Kidney (tissue), 14 donors: ENCODE results near the gene AEBP1. TPM values are rescaled to one million over a fixed set of nuclear protein-coding genes. Genes with fewer than 3 reads are reported as not detected.

Experiments
- DNase-seq, 5 donors: peaks; one replicate each; pipeline ENCODE4 v3.0.0-alpha.2; 2013 to 2020
- FAIRE-seq: peaks from 2 replicates; lab custom pipeline; 2012; peaks lifted over from hg19 to GRCh38; lab: Jason Lieb, UNC
- H3K27ac ChIP-seq, 2 donors: one replicate each; pipeline ENCODE4 v1.7.0; 2013; ENCODE audit warnings: low read depth in 2 of 2, low read length in 2 of 2, inconsistent platforms in 1 of 2
- H3K27me3 ChIP-seq: one replicate; pipeline ENCODE4 v1.7.1; 2013; ENCODE audit warnings: low read length, inconsistent platforms; ENCODE audit not compliant: control insufficient read depth, insufficient read depth
- H3K36me3 ChIP-seq, 3 donors: one replicate each; pipeline versions ENCODE4 v1.7.0 to v1.7.1; 2013; ENCODE audit warnings: low read length in 3 of 3, control low read depth in 1 of 3, inconsistent platforms in 1 of 3; ENCODE audit not compliant: insufficient read depth in 3 of 3, control insufficient read depth in 2 of 3
- H3K4me1 ChIP-seq, 3 donors: one replicate each; pipeline versions ENCODE4 v1.7.0 to v1.7.1; 2013; ENCODE audit warnings: low read length in 3 of 3, inconsistent platforms in 1 of 3, low read depth in 1 of 3; ENCODE audit not compliant: control insufficient read depth in 2 of 3, insufficient read depth in 2 of 3
- H3K4me3 ChIP-seq, 3 donors: one replicate each; pipeline versions ENCODE4 v1.7.0 to v1.8.1; 2013; ENCODE audit warnings: low read length in 3 of 3, control low read depth in 1 of 3, inconsistent platforms in 1 of 3
- H3K9ac ChIP-seq, 3 donors: one replicate each; pipeline versions ENCODE4 v1.7.0 to v1.7.1; 2013; ENCODE audit warnings: low read length in 3 of 3, control low read depth in 1 of 3, inconsistent platforms in 1 of 3
- H3K9me3 ChIP-seq, 3 donors: one replicate each; pipeline versions ENCODE4 v1.7.0 to v1.7.1; 2013; ENCODE audit warnings: low read length in 3 of 3, control low read depth in 1 of 3, inconsistent platforms in 1 of 3; ENCODE audit not compliant: control insufficient read depth in 2 of 3, insufficient read depth in 1 of 3
- intact Hi-C: fragments of 100-400 bp; cut with DNase I; formaldehyde crosslinking; loops from one replicate; pipeline ENCODE4 v1.11.1; 2022
- polyA plus RNA-seq: library from polyadenylated mRNA; stranded (reverse); fragments of 350-450 nt; fragmentation: Illumina TruSeq; extraction: RNeasy Lipid Tissue Mini Kit (QIAGEN cat#74804); gene quantifications from one replicate; pipeline ENCODE4 v1.2.3, GENCODE V29; 2014; ENCODE audit warnings: low read depth, low replicate concordance; ENCODE audit not compliant: insufficient read depth
- total RNA-seq: library from RNA; stranded (reverse); fragmentation: NEBNext Ultra II Directional; extraction: Animal tissue kit (Norgen Biotek cat#: 25700); gene quantifications from one replicate; pipeline ENCODE4 v1.2.1, GENCODE V29; 2021
- TF ChIP-seq, protein P1 (sequence below): IDR thresholded peaks from 3 replicates; pipeline ENCODE4 v1.5.1; 2012; ENCODE audit warnings: mild to moderate bottlenecking, moderate library complexity, borderline replicate concordance; ENCODE audit not compliant: insufficient read depth; ENCODE audit errors: extremely low read depth
- donor health status: control.
- donor health status: control.
- donor health status: control.
- donor health status: control.
- donor health status: control.
- donor health status: DM: yes; HTN: yes; CAD: no.
- donor health status: Normal renal cell carcinoma (clear cell type).

The AEBP1 gene
- total and polyA plus RNA-seq, 2 donors from 2014 or later = 89.4 to 164 TPM

DNA sequence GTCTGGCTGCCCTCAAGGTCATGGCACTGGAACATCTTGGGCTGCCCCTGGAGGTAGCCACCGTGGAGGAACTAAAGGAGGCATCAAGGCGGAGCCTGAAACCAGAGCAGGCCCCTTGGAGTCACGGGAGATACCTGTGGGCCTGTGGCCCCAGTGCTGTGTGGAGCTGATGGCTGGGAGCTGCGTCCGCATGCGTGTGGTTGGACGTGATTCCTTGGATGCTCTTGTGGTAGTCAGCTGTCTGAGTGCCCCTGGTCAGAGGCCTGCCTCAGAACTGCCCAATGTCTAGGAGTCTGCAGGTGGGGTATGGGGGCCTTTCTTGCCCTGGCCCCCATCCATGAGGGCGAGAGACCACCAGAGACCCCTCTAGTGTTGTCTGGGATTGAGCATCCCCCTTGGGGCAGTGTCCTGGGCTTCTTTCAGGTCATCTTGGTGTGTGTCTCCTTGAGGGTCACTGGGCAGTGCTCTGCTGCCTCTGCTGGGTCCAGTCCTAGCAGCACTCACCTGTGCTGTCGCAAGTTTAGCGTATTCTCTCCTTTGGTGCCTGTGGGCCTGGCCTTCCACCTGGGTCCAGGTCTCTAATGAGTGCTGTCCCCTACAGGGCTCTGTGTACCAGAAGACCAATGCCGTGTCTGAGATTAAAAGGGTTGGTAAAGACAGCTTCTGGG is 46.8 kb upstream of the AEBP1 start:
- H3K9me3 ChIP-seq = no peaks in the 10 kb centered on the region
- intact Hi-C loops = no loop called here
- FAIRE-seq (no peak), DNase-seq (peak in 2 of 5 donors; percentile 25 to 43)
- TF ChIP-seq, protein P1, sequence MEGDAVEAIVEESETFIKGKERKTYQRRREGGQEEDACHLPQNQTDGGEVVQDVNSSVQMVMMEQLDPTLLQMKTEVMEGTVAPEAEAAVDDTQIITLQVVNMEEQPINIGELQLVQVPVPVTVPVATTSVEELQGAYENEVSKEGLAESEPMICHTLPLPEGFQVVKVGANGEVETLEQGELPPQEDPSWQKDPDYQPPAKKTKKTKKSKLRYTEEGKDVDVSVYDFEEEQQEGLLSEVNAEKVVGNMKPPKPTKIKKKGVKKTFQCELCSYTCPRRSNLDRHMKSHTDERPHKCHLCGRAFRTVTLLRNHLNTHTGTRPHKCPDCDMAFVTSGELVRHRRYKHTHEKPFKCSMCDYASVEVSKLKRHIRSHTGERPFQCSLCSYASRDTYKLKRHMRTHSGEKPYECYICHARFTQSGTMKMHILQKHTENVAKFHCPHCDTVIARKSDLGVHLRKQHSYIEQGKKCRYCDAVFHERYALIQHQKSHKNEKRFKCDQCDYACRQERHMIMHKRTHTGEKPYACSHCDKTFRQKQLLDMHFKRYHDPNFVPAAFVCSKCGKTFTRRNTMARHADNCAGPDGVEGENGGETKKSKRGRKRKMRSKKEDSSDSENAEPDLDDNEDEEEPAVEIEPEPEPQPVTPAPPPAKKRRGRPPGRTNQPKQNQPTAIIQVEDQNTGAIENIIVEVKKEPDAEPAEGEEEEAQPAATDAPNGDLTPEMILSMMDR = no peak
- no peaks in the 10 kb centered on the region for H3K27me3 ChIP-seq
- H3K36me3 ChIP-seq = peaks cover 4 to 50% (median 43%) of the 10 kb centered on the region in 3 donors
- peaks cover 0 to 2% (median under 1%) of the 10 kb centered on the region in 3 donors for H3K4me1 ChIP-seq
- H3K9ac ChIP-seq = no peak overlapping the region
- H3K4me3 ChIP-seq = no peak overlapping the region
- no peak overlapping the region for H3K27ac ChIP-seq

DNA sequence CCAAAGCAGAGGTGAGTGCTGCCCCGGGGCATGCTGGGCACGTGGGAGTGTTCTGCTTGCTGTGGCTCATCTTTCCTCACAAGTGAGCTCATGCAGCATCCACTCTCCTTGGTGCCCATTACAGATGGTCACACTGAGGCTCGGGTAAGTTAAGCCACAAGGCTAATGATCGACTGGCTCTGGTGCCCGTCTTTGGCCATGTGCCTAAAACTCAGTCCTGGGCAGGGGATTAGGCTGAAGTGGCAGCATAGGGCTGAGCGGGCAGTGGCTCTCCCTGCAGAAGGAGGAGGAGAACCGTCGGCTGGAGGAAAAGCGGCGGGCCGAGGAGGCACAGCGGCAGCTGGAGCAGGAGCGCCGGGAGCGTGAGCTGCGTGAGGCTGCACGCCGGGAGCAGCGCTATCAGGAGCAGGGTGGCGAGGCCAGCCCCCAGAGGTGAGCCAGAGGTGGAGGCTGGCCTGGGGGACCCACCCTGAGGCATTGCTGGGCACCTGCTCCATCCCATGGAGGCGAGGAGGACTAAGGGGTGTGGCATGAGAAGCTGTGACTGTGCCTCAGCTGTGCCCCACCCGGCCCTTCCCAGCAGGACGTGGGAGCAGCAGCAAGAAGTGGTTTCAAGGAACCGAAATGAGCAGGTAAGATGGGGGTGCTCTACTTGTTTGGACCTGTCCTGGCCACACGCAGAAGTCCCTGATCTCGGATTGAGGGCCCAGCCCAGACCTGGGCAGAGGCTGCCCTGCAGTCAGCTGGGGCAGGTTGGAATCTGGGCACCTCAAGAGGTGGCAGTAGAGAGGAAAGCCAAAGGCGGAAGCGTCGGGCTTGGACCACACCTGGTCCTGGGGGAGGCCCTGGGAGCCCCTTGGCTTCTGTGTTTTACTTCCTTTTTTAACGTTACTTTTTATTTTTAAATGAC is 46.0 kb upstream of the AEBP1 start:
- peaks cover 0 to 9% (median 5%) of the 10 kb centered on the region in 3 donors for H3K4me1 ChIP-seq
- no peak overlapping the region for H3K9ac ChIP-seq
- intact Hi-C loops = no loop called here
- peak in 2 of 5 donors; percentile 28 to 56 for DNase-seq
- no peak overlapping the region for H3K27ac ChIP-seq
- no peaks in the 10 kb centered on the region for H3K27me3 ChIP-seq
- no peaks in the 10 kb centered on the region for H3K9me3 ChIP-seq
- peaks cover 4 to 46% (median 43%) of the 10 kb centered on the region in 3 donors for H3K36me3 ChIP-seq
- TF ChIP-seq, protein P1 = no peak
- no peak for FAIRE-seq
- H3K4me3 ChIP-seq = no peak overlapping the region

DNA sequence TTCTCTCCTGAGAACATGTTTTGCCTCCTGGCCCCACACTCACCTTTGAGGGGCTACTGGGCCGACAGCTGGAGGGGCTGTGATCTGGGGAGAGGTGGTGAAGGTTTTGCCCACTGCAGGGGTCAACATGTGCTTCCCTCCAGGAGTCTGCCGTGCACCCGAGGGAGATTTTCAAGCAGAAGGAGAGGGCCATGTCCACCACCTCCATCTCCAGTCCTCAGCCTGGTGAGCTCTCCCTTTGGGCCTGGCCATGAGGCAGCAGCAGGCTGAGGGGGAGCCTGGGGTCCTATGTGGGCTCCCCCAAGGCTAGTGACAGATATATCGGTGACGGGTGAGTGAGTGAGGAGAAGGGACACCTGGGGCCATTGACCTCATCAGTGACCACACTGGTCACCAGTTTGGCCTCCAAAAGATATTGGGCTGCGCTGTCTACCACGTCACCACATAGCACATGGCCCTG is 45.4 kb upstream of the AEBP1 start:
- FAIRE-seq (no peak), DNase-seq (peak in 2 of 5 donors; percentile 19 to 48)
- Histone ChIP-seq H3K4me3 (no peak overlapping the region), H3K27me3 (no peaks in the 10 kb centered on the region), H3K27ac (no peak overlapping the region), H3K36me3 (peaks cover 4 to 45% (median 43%) of the 10 kb centered on the region in 3 donors), H3K9ac (no peak overlapping the region), H3K9me3 (no peaks in the 10 kb centered on the region), H3K4me1 (peaks cover 0 to 13% (median 5%) of the 10 kb centered on the region in 3 donors)
- intact Hi-C loops = no loop called here
- TF ChIP-seq, protein P1 = no peak
